IMR-90 (cell line): ENCODE data around the gene SLC26A8.

ENCODE experiments used
- CTCF ChIP-seq: conservative IDR thresholded peaks from 2 replicates; pipeline ENCODE4 v1.5.1; 2012; ENCODE audit warnings: mild to moderate bottlenecking, low read depth, low read length, improper control_type of control experiment
- RCOR1 ChIP-seq: IDR thresholded peaks from 2 replicates; pipeline ENCODE4 v1.6.1; 2012; ENCODE audit warnings: mild to moderate bottlenecking, low read length, improper control_type of control experiment; ENCODE audit not compliant: insufficient replicate concordance
- SMC3 ChIP-seq: fragments of 150-350 bp; IDR thresholded peaks from 2 replicates; pipeline ENCODE4 v1.6.1; 2016; ENCODE audit warnings: low read depth, mild to moderate bottlenecking, antibody characterized with exemption, low read length, moderate library complexity

- TF ChIP-seq RCOR1 (no peak), CTCF (no peak), SMC3 (no peak)
Measured at GRCh38 chr6:35935469-35935868, 89.0 kb downstream of the SLC26A8 start.
